Tibial artery (tissue), 4 donors: Measurements from ENCODE around the gene ARHGAP21.
"Not testable (repeated sequence)": the region's sequence is repeated elsewhere in the genome, so short reads cannot be mapped to it uniquely, and the experiment has no call there.

Experiments used
- DNase-seq, 2 donors: peaks; one replicate each; pipeline ENCODE4 v3.0.0-alpha.2; 2019
- H3K27ac ChIP-seq, 2 donors: fragments of 200-600 bp; sonication (generic) in 1 of 2; 1 replicate in 1 of 2; 2 replicates in 1 of 2; pipeline ENCODE4 v1.5.1; 2018 to 2019; ENCODE audit warnings: mild to moderate bottlenecking in 1 of 2
- H3K27me3 ChIP-seq, 2 donors: fragments of 200-600 bp; sonication (generic) in 1 of 2; one replicate each; pipeline versions ENCODE4 v1.5.1 to v1.6.0; 2016 to 2019
- H3K36me3 ChIP-seq, 3 donors: fragments of 200-600 bp; sonication (generic) in 2 of 3; one replicate each; pipeline ENCODE4 v1.5.1; 2016 to 2019; ENCODE audit warnings: mild to moderate bottlenecking in 2 of 3
- H3K4me1 ChIP-seq, 4 donors: fragments of 200-600 bp; sonication (generic) in 2 of 4; 1 replicate in 3 of 4; 2 replicates in 1 of 4; pipeline ENCODE4 v1.5.1; 2016 to 2019
- H3K4me3 ChIP-seq, 2 donors: fragments of 200-600 bp; sonication (generic) in 1 of 2; 1 replicate in 1 of 2; 2 replicates in 1 of 2; pipeline ENCODE4 v1.5.1; 2018 to 2019; ENCODE audit warnings: mild to moderate bottlenecking in 2 of 2
- H3K9me3 ChIP-seq, 3 donors: fragments of 200-600 bp; sonication (generic) in 1 of 3; one replicate each; pipeline ENCODE4 v1.5.1; 2016 to 2019
- intact Hi-C: fragments of 100-400 bp; cut with DNase I; formaldehyde crosslinking; loops from one replicate; pipeline ENCODE4 v1.15.0; 2023; ENCODE audit warnings: low total_unique reads
- TF ChIP-seq, protein P1 (sequence below), 2 experiments: fragments of 200-600 bp in 1 of 2; fragments of 450-650 bp in 1 of 2; IDR thresholded peaks; one replicate each; pipeline ENCODE4 v1.5.1; 2017 to 2019; ENCODE audit warnings: antibody characterized with exemption in 2 of 2, mild to moderate bottlenecking in 1 of 2, moderate library complexity in 1 of 2

The ARHGAP21 gene

DNA sequence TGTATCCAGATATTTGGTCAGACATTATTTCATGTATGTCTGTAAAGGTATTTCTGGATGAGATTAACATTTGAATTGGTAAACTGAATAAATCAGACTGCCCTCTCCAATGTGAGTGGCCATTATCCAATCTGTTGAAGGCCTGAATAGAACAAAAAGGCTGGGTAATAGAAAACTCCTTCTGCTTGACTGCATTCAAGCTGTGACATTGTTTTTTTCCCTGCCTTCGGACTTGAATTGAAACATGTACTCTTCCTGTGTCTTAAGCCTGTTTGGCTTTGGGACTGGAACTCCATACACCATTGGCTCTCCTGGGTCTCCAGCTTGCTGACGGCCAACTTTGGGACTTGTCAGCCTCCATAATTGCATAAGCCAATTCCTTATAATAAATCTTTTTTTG lies 36.0 kb upstream of the ARHGAP21 start:
- no peaks in the 10 kb centered on the region for H3K27me3 ChIP-seq
- H3K27ac ChIP-seq: no peak overlapping the region
- peaks cover 0 to 7% (median 0%) of the 10 kb centered on the region in 4 donors for H3K4me1 ChIP-seq
- H3K36me3 ChIP-seq: no peaks in the 10 kb centered on the region
- no peak overlapping the region for H3K4me3 ChIP-seq
- TF ChIP-seq, protein P1, sequence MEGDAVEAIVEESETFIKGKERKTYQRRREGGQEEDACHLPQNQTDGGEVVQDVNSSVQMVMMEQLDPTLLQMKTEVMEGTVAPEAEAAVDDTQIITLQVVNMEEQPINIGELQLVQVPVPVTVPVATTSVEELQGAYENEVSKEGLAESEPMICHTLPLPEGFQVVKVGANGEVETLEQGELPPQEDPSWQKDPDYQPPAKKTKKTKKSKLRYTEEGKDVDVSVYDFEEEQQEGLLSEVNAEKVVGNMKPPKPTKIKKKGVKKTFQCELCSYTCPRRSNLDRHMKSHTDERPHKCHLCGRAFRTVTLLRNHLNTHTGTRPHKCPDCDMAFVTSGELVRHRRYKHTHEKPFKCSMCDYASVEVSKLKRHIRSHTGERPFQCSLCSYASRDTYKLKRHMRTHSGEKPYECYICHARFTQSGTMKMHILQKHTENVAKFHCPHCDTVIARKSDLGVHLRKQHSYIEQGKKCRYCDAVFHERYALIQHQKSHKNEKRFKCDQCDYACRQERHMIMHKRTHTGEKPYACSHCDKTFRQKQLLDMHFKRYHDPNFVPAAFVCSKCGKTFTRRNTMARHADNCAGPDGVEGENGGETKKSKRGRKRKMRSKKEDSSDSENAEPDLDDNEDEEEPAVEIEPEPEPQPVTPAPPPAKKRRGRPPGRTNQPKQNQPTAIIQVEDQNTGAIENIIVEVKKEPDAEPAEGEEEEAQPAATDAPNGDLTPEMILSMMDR (IDR thresholded peaks at IDR 0.05): no peak
- intact Hi-C loops: no loop called here
- H3K9me3 ChIP-seq: no peaks in the 10 kb centered on the region
- DNase-seq: no peak

DNA sequence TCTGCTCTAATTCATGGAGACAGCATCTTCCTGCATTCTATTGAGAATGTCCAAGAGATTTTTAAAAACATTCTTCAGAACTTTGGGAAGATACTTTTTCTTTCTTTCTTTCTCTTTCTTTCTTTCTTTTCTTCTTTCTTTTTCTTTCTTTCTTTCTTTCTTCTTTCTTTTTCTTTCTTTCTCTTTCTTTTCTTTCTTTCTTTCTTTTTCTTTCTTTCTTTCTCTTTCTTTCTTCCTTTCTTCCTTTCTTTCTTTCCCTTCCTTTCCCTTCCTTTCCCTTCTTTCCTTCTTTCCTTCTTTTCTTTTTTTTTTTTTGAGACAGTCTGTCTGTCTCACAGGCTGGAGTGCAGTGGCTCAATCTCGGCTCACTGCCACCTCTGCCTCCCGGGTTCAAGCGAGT lies 34.6 kb upstream of the ARHGAP21 start:
- DNase-seq, H3K4me3 ChIP-seq, H3K4me1 ChIP-seq, H3K36me3 ChIP-seq, H3K9me3 ChIP-seq, intact Hi-C loops, H3K27me3 ChIP-seq, H3K27ac ChIP-seq: not testable (repeated sequence)

DNA sequence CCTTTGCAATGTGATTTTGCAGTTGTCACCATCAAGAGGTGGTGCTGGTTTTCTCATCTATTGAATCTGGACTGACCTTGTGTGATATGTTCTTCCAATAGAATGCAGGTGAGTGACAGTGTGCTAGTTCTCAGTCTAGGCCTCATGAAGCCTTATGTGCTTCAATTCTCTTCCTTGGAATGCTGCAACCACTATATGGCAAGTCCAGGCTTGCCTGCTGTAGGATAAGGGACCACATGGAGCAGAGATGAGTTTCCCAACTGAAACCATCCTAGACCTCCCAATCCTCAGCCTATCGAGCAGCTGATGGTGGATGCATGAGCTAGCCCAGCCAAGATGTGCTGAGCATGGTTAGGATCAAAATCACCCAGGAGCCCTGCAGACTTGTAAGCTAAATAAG lies 32.6 kb upstream of the ARHGAP21 start:
- H3K36me3 ChIP-seq: no peaks in the 10 kb centered on the region
- no peaks in the 10 kb centered on the region for H3K4me1 ChIP-seq
- DNase-seq: no peak
- intact Hi-C loops: no loop called here
- no peaks in the 10 kb centered on the region for H3K9me3 ChIP-seq
- TF ChIP-seq, protein P1 (IDR thresholded peaks at IDR 0.05): no peak
- no peak overlapping the region for H3K27ac ChIP-seq
- H3K4me3 ChIP-seq: no peak overlapping the region
- no peaks in the 10 kb centered on the region for H3K27me3 ChIP-seq

DNA sequence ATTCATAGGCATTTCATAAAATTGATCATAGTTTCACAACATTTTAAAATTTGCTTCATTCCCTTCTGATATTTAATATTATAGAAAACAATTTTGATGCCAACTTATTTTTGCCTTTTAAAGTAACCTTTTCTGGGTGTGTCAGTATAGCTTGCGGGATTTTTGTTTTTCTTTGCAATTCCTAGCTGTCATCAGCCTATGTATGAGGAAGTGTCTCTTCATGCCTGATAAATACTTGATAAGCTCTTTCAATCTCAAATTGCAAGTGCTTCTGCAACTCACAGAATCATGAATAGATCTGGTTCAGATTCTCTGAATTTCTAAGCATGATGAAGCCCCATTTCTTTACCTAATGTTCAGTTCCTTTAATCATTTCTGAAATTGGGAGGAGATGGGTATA lies 28.0 kb upstream of the ARHGAP21 start:
- H3K4me1 ChIP-seq: no peaks in the 10 kb centered on the region
- no peak overlapping the region for H3K27ac ChIP-seq
- H3K4me3 ChIP-seq: no peak overlapping the region
- H3K9me3 ChIP-seq: no peaks in the 10 kb centered on the region
- intact Hi-C loops: no loop called here
- no peak for DNase-seq
- H3K27me3 ChIP-seq: no peaks in the 10 kb centered on the region
- H3K36me3 ChIP-seq: no peaks in the 10 kb centered on the region
- TF ChIP-seq, protein P1 (IDR thresholded peaks at IDR 0.05): no peak

DNA sequence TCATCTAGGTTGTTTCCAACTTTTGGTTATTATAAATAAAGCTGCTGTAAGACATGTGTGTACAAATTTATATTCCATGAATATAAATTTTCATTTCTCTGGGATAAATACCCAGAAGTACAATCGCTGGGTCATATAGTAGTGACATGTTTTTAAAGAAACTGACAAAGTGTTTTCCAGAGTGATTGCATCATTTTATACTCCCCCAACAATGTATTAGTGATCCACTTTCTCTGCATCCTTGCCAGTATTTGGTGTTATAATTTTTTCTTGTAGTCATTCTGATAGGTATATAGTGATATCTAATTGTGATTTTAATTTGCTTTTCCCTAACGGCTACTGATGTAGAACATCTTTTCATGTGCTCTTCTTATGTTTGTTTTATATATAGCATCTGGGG lies 27.0 kb upstream of the ARHGAP21 start:
- H3K4me1 ChIP-seq: no peaks in the 10 kb centered on the region
- H3K27me3 ChIP-seq: no peaks in the 10 kb centered on the region
- H3K4me3 ChIP-seq: no peak overlapping the region
- TF ChIP-seq, protein P1 (IDR thresholded peaks at IDR 0.05): no peak
- H3K9me3 ChIP-seq: no peaks in the 10 kb centered on the region
- H3K27ac ChIP-seq: no peak overlapping the region
- intact Hi-C loops: no loop called here
- no peak for DNase-seq
- H3K36me3 ChIP-seq: no peaks in the 10 kb centered on the region

DNA sequence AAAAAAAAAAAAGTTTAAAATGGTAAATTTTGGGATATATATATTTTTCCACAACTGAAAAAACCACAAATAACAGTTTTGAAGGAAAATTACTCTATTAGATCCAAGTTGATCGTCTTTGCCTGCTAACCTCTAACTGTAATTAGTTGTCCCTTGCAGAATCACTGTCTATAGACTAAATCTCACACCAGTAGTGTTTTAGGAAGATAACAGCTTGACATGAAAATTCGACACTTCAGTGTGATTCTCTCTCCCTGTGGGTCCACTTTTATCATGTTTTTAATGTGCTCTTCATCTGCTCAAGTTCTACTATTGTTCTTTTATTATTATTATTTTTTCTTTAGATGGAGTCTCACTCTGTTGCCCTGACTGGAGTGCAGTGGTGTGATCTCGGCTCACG lies 24.5 kb upstream of the ARHGAP21 start:
- no peak overlapping the region for H3K27ac ChIP-seq
- H3K9me3 ChIP-seq: no peaks in the 10 kb centered on the region
- DNase-seq: no peak
- H3K27me3 ChIP-seq: no peaks in the 10 kb centered on the region
- no peaks in the 10 kb centered on the region for H3K36me3 ChIP-seq
- no peak overlapping the region for H3K4me3 ChIP-seq
- H3K4me1 ChIP-seq: no peaks in the 10 kb centered on the region
- TF ChIP-seq, protein P1 (IDR thresholded peaks at IDR 0.05): no peak
- intact Hi-C loops: no loop called here
